GM18511 (cell line): ENCODE results near the gene NOL9.

Experiments
- ATAC-seq: cut with Tn5 transposase; IDR thresholded peaks from one replicate; pipeline ENCODE4 v1.9.1; 2021; ENCODE audit warnings: mild to moderate bottlenecking, moderate library complexity; ENCODE audit not compliant: unreplicated experiment

Gene NOL9

DNA sequence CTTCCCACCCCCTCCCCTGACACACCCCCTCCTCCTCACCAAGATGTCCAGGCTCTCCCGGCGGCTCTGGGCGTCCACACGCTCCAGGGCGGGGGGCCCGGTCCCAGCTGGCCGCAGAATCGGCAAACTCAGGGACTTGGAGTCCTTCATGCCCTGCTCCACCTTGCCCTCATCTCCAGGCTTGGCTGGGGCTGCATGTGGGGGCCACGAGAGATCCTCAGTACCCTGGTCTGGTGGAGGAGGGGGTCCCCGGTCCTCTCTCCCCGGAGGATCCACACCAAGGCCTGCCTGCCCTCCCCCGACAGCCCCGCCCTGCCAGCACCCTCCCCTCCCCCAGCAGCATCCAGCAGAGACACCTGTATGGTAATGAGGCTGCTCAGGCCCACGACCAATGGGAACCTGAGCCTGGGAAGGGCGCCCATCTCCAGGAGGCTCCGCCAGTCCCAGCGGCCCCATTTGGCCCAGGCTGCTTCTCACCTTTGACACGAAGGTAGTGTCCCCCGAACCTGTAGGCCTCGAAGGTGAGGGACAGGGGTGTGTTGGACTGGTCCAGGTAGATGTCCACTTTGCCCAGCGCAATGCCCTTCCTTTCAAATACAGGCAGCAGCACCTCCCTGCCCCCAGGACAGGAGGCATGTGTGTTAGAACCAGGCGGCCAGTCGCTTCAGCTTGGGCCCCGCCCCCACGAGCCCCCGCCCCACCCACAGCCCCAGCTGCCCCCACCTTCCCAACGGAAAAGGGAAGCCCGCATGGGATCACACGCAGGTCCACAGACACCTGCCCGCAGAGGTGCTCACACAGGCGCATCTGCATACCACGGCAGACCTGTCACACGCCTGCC is 80.1 kb downstream of the NOL9 start:
- ATAC-seq = no peak

DNA sequence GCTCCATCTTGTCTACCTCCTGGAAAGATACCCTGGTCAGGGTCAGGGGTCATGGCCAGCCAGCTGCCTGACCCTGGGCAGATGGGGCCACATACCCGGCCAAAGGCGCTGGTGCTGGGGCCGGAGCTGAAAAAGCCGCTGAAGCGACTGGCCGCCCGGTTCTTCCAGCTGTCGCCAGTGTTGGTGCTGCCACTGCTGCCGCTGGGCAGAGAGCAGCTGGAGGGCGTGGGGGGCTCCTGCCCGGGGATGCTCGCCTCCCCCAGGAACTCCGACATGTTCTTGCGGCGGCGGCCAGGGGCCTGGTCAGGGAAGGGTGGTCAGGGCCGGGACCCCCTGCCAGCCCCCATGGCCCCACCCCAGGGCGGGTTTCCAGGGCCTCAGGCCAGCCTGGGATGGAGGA is 81.2 kb downstream of the NOL9 start:
- no peak for ATAC-seq

DNA sequence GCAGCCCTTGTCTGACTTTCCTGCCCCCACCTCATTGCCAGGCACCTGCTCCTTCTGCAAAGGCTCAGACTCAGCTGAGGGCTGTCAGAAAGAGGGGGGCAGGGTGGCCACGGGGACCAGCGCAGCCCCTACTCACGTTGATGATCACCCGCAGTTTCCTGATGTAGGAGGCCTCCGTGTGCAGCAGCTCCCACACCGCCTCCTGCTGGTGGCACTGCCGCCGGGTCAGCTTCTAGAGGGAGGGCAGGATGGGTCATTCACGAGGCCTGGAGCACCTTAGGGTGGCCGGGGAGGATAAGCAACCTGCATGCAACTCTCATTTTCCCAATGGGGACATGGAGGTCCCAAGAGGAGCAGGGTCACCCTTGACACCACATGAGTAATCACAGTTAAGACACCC is 81.9 kb downstream of the NOL9 start:
- ATAC-seq = no peak

DNA sequence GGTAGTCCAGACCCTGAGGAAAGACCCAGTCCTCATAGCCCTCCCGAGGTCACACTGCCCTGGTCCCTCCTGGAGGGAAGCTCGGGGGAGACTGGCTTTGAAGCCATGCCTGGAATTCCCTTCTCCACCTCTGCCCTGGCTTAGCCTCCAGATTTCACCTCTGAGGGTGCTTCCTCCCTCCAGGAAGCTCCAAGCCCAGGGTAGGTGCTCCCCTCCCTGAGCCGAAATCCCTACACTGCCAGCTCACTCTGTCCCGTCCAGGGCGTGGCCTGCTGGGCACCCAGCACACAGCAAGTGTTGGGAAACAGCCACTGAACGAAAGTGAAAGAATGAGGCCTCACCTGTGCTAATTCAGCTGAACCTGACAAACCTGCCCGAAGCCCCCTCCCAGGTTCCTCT is 82.3 kb downstream of the NOL9 start:
- no peak for ATAC-seq
